ENCODE measurements around the gene IL17RD.

Gene IL17RD

DNA sequence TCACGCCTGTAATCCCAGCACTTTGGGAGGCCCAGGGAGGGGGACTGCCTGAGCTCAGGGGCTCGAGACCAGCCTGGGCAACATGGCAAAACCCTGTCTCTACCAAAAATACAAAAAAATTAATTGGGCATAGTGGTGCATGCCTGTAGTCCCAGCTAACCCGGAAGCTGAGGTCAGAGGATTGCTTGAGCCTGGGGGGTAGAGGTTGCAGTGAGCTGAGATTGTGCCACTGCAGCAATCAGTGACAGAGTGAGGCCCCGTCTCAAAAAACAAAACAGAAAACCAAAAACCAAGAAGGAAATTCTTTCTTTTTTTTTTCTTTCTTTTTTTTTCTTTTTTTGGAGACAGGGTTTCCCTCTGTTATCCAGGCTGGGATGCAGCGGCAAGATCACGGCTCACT, 101.2 kb downstream of the IL17RD start:
- no peak for DNase-seq

DNA sequence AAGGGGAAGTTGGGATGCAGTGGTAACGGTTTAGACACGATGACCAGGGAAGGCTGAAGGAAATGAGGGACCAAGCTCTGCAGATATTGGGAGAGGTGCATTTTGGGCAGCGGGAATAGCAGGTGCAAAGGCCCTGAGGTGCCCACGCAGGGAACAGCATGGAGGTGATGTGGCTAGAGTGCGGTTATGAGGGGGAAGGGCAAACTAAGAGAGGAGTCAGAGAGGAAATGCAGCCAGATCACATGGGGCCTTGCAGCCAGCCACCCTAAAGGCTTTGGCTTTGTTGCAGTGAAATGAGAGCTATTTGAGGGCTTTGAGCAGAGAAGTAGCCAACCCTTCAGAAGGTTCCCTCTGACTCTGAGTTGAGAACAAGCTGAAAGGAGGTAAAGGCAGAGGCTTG, 102.1 kb downstream of the IL17RD start:
- DNase-seq: no peak

DNA sequence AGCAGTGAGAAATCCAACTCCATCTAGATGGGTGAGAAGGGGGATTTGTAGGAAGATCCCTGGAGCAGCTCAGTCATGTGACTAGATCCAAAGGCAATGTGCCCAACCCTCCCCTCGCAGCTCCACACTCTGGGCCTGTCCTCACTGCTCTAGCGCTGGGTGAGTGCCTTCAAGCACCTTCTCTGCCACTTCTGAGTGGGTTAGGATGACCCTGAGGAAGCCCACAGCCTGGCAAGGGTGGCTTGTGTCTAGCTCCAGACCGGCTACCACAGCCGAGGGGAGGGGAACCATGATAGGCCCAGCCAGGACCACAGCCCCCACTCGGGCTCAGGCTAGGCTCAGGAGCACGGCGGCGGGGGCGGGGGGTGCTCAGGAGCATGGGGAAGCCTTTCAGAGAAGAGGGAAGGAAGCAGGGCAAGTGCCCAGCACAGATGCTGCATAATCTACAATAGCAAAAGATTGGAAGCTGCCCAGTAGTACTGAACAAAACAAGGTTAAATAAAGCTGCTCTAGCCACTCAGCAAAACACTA, 103.0 kb downstream of the IL17RD start:
- DNase-seq: no peak

DNA sequence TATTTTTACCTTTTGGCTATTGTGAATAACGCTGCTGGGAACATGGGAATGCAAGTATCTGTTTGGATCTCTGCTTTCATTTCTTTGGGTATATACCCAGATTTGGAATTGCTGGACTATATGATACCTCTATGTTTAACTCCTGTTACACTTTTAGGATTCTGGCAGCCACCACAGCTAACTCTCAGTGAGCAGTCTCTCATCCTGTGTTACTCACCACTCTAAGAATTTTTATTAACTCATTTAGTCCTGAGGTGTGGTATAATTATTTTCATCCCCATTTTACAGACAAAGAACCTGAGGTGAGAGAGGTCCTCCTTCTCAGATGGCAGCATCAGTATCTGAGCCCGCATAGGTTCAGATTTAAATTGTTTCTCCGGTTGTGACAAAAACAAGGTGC, 103.6 kb downstream of the IL17RD start:
- no peak for DNase-seq

DNA sequence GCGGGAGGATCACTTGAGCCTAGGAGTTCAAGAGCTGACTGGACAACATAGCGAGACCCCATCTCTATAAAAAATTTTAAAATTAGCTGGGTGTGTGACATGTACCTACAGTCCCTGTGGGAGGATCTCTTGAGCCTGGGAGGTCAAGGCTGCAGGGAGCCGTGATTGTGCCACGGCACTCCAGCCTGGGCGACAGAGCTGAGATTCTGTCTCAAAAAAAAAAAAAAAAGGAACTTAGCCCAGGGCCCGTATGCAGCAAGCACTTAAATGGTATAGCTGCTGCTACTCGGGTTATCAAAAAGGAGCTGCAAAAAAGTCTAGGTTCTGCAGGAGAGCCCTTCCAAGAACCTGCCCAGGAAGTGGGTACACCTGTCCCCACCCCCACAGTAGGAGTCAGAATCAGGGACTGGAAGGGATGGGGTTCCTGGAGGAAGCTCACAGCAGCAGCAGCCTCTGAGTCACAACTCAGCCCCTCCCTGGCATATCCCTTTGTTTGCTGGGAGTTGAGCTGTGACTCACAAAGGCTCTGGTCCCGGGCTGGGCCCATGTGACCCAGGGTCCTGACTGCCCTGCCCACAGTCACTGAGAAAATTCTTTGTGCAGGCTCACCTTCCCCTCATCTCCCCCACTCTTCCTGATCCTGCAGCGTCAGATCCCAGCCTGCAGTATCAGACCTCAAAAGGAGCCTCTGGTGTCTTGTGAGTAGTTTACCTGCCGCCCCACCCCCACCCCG, 104.9 kb downstream of the IL17RD start, which contains the start of gene SPATA12:
TSS of gene SPATA12 (plus strand) at position 576 of the 733 bp plus-strand sequence. CDS start 13,031 bp downstream, outside the sequence.
- peak; percentile 71 for DNase-seq

DNA sequence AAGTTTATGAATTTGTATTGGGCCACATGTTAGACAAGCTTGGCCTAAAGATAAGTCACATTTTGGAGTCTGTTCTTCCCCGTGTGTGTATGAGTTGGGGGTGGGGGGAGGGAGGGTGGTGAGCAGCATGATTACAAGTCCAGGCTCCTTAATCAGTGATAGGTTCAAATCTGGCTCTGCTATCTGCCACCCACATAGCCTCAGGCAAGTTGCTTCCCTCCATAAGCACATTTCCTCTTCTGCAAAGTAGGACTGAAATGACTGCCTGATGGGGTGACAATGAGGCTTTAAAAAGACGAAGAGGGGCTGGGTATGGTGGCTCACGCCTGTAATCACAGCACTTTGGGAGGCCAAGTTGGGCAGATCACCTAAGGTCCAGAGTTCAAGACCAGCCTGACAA, 105.7 kb downstream of the IL17RD start:
- no peak for DNase-seq

DNA sequence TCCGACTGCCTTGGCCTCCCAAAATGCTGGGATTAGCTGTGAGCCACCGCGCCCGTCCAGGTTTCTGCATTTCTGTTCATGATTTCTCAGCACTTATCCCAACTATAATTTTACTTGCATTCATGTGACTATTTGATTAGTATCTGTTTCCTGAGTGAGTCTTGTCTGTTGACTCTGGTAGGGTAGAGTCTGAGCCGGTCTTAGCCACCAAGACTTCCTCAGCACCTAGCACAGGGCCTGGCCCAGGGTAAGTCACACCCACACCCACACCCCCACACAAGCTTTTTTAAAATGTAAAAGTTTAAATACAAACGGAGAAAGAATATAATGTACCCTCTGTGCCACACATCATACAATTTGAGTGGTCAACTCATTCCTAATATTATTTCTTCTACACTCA, 107.8 kb downstream of the IL17RD start:
- DNase-seq: no peak

DNA sequence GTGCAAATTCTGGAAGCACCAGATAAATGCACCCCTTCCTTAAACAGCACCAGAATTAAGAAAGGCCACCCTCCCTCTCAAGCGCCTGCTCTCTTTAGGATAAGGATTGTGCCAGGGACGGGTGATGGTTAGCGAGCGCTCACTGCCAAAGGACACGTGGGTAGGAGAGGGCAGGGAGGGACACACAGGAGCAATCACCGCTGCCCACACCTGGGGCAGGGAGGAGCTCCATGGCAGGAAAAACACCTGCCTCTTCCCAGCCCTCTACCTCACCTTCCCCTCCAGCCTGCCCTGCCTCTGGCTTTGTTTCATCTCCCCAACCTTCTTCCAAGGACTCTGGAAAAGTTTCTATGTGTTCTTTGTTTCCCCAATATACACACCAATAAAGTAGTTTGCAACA, 112.0 kb downstream of the IL17RD start:
- no peak for DNase-seq

DNA sequence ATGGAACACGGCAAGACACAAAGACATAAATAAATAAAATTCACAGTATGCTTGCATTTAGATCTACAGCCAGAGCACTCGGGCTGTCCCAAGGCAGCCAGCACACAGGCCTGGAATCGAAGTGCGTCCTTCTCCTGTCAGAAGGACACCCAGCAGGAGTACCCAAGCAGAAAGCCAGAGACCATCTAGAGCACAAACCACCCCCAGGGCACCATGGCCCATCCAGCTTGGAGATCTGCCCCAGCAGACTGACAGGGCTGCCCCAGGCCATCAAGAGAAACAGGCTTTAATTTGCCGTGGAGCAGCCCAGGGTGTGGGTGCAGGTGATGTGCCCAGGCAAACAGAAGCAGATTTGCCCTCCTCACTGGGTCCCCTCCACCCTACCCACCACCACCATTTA, 112.5 kb downstream of the IL17RD start:
- no peak for DNase-seq

DNA sequence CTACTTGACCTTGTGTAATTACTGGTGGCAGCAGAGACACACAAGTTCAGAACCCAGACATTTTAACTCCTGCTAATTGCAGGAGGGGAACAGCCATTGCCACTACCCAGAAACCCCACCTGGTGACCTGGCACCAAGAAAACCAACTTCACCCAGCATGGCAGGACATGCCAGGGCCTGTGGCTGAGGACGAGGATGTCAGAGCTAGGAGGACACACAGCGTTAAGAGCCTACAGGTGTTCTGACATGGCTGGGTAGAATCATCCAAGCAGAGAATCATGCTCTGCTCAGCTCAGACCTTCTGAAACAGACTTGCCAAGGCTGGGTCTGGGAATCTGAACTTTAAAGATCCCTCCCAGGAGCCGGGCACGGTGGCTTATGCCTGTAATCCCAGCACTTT, 116.4 kb downstream of the IL17RD start:
- no peak for DNase-seq

DNA sequence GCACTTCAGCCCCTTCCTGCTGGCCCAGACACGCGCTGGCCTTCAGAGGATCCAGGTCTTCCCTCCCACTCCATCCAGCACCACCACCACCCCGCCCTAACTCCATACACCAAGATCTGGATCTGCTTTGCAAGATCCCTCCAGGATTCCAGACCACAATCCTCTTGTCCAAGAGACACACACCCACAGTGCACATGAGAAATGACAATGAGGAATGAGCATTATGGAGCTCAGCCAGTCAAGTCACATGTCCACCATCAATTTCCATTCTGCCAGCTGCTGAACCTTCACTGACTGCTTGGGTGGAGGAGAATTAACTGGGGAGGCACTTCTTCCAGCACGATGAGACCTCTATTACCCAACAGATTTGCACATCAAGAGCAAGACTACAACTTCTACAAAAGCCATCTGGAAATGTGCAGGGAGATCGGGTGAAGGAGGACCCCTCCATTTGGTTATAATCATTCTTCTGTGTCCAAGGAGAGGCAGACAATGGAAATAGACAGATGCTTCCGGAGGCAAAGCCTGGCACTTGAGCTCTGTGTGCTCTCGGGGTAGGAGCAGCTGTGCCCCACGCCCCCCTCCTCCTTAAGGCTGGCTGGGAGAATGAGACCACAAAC, 117.0 kb downstream of the IL17RD start:
- no peak for DNase-seq

DNA sequence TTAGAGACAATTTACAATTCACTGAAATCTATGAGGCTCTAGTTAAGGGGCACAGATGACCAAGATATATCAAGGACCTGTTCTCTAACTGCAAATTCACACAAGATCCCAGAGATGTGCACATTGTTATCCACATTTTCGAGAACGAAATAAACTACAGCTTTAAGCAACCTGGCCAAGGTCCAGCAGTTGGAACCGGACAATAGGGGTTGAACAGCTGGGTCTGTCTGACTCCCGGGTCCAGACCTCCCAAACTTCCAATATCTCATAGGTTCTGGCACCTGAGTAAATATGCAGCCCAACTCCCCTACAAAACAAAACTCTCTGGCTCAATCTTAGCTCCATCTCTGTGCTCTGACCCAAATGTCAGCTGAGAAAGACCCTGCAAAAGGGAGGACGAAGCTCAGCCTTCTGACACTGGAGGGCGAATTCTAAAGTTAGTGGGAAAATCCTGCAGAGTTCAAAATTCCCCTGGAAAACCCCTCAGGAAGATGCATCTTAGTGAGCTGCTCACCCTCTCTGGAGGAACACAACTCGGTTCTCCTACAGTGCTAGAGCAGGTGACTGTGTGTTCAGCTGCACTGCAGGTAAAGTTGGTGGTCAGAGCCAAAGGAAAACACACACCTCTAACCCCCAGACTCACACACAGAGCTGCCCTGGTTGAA, 118.9 kb downstream of the IL17RD start:
- no peak for DNase-seq

DNA sequence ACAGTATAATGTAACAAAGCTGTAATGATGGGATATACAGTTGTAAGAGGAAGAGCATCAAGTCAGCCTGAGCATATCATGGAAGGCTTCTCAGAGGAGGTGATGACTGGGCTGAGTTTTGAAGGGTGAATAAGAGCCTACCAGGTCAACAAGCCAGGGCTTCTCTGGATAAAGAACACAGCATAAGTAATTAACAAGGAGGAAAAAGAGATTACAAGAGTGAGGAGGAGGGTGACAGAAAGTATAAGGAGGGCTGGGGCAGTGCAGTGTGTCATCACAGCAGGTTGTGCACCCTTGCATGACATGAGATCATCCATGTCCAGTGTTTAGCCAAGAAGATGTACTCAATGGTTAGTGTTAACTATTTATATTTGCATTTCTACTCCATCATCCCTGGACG, 121.6 kb downstream of the IL17RD start:
- no peak for DNase-seq

DNA sequence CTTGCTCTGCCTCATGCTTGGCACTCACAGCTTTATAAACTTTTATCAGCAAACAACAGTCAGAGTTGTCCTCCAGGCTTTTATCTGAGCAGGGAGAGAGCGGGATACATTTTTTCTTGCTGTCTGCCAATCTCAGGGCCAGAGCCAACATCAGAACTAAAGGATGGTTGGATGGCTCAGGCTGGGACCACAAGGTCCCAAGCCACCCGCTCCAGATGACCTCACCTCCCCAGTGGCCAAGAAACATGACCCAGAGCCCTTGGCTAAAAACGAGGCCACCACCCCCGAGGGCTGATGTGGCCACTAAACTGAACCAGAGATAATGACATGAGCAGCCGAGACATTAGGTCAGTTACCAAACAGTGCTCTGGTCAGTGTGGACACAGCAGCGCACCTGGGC, 123.5 kb downstream of the IL17RD start:
- no peak for DNase-seq

Measured in amniotic stem cell (primary cell).